ENCODE results near the gene RALGDS.

The RALGDS gene

DNA sequence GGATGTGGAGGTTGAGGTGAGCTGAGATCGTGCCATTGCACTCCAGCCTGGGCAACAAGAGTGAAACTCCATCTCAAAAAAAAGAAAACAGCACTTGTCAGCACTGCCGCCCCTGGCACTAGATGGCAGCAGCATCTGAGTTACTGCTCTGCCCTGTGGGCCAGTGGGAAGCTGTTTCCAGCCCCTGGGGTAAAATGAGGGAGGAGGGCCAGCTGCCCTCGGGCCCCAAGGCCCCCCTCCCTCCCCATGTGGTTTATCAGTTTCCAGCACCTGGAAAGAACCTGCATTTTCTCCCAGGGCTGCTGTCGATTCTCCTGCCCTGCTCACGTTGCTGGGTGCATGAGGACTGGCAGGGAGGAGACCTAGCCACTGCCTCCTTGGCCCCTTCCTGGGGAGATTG is 72.4 kb downstream of the RALGDS start:
- DNase-seq: peak; percentile 80
